SK-N-SH treated with all-trans-retinoic acid at 6 μM for 48 hours (cell line): ENCODE results near the gene POU4F1.
"Not testable (repeated sequence)": the region's sequence is repeated elsewhere in the genome, so short reads cannot be mapped to it uniquely, and the experiment has no call there.

Source experiments
- ATAC-seq: fragments of 200-7000 bp; cut with Tn5 transposase; 3 replicates; pipeline ENCODE4 v1.9.1; 2020; ENCODE audit warnings: mild to moderate bottlenecking, moderate library complexity
- ARNTL ChIP-seq: fragments of 450-650 bp; formaldehyde crosslinking; IDR thresholded peaks from 2 replicates; pipeline ENCODE4 v1.5.0; 2020; ENCODE audit warnings: low read depth, mild to moderate bottlenecking, moderate library complexity, borderline replicate concordance
- BACH2 ChIP-seq: fragments of 250-450 bp; sonication (Bioruptor Pico); IDR thresholded peaks from 2 replicates; pipeline ENCODE4 v1.9.0; 2021; ENCODE audit warnings: mild to moderate bottlenecking, borderline replicate concordance
- CREB5 ChIP-seq: fragments of 250-450 bp; sonication (Bioruptor Pico); IDR thresholded peaks from 2 replicates; pipeline ENCODE4 v1.5.1; 2020; ENCODE audit warnings: low read depth, mild to moderate bottlenecking, moderate library complexity
- CSDC2 ChIP-seq: fragments of 250-450 bp; sonication (Bioruptor Pico); IDR thresholded peaks from 2 replicates; pipeline ENCODE4 v1.5.0; 2020; ENCODE audit warnings: mild to moderate bottlenecking, moderate library complexity
- CSRNP3 ChIP-seq: fragments of 250-450 bp; sonication (Bioruptor Pico); IDR thresholded peaks from 2 replicates; pipeline ENCODE4 v1.5.1; 2021; ENCODE audit warnings: mild to moderate bottlenecking, moderate library complexity
- ESRRG ChIP-seq: fragments of 250-450 bp; sonication (Bioruptor Pico); IDR thresholded peaks from 2 replicates; pipeline ENCODE4 v1.6.1; 2021; ENCODE audit warnings: mild to moderate bottlenecking
- GLIS3 ChIP-seq: fragments of 250-450 bp; sonication (Bioruptor Pico); IDR thresholded peaks from 2 replicates; pipeline ENCODE4 v1.5.0; 2020; ENCODE audit warnings: mild to moderate bottlenecking, moderate library complexity
- ISL1 ChIP-seq: fragments of 250-450 bp; sonication (Bioruptor Pico); IDR thresholded peaks from 2 replicates; pipeline ENCODE4 v2.1.2; 2022; ENCODE audit warnings: mild to moderate bottlenecking, moderate library complexity
- OSR1 ChIP-seq: fragments of 250-450 bp; sonication (Bioruptor Pico); IDR thresholded peaks from 2 replicates; pipeline ENCODE4 v1.8.0; 2022; ENCODE audit warnings: moderate library complexity, mild to moderate bottlenecking, inconsistent platforms
- PPARA ChIP-seq: fragments of 250-450 bp; sonication (Bioruptor Pico); IDR thresholded peaks from 2 replicates; pipeline ENCODE4 v1.5.0; 2020; ENCODE audit warnings: mild to moderate bottlenecking, borderline replicate concordance
- RARB ChIP-seq: fragments of 250-450 bp; sonication (Bioruptor Pico); IDR thresholded peaks from 2 replicates; pipeline ENCODE4 v1.8.0; 2021; ENCODE audit warnings: mild to moderate bottlenecking, moderate library complexity
- SNAI2 ChIP-seq: fragments of 250-450 bp; sonication (Bioruptor Pico); IDR thresholded peaks from 2 replicates; pipeline ENCODE4 v1.5.0; 2020; ENCODE audit warnings: mild to moderate bottlenecking, moderate library complexity
- TCF4 ChIP-seq: fragments of 250-450 bp; sonication (Bioruptor Pico); IDR thresholded peaks from 2 replicates; pipeline ENCODE4 v1.8.0; 2021; ENCODE audit warnings: mild to moderate bottlenecking, moderate library complexity, borderline replicate concordance
- TOX ChIP-seq: fragments of 250-450 bp; sonication (Bioruptor Pico); IDR thresholded peaks from 2 replicates; pipeline ENCODE4 v1.8.0; 2021; ENCODE audit warnings: mild to moderate bottlenecking, moderate library complexity, borderline replicate concordance
- TSHZ2 ChIP-seq: fragments of 250-450 bp; sonication (Bioruptor Pico); IDR thresholded peaks from 2 replicates; pipeline ENCODE4 v1.5.0; 2020; ENCODE audit warnings: mild to moderate bottlenecking, moderate library complexity
- ZC3H10 ChIP-seq: fragments of 250-450 bp; sonication (Bioruptor Pico); IDR thresholded peaks from 2 replicates; pipeline ENCODE4 v1.5.1; 2021; ENCODE audit warnings: mild to moderate bottlenecking, moderate library complexity
- ZFP3 ChIP-seq: fragments of 250-450 bp; sonication (Bioruptor Pico); IDR thresholded peaks from 2 replicates; pipeline ENCODE4 v1.5.0; 2020; ENCODE audit warnings: mild to moderate bottlenecking, moderate library complexity
- ZFP30 ChIP-seq: fragments of 450-650 bp; formaldehyde crosslinking; IDR thresholded peaks from 2 replicates; pipeline ENCODE4 v1.5.0; 2022; ENCODE audit warnings: mild to moderate bottlenecking, moderate library complexity
- ZNF565 ChIP-seq: fragments of 450-650 bp; formaldehyde crosslinking; conservative IDR thresholded peaks from 2 replicates; pipeline ENCODE4 v1.5.0; 2020; ENCODE audit warnings: low read depth, mild to moderate bottlenecking, moderate library complexity
- ZNF70 ChIP-seq: fragments of 450-650 bp; formaldehyde crosslinking; IDR thresholded peaks from 2 replicates; pipeline ENCODE4 v1.5.0; 2020; ENCODE audit warnings: mild to moderate bottlenecking, moderate library complexity
- ZNF8 ChIP-seq: fragments of 450-650 bp; formaldehyde crosslinking; IDR thresholded peaks from 2 replicates; pipeline ENCODE4 v1.5.0; 2020; ENCODE audit warnings: mild to moderate bottlenecking, moderate library complexity
- TF ChIP-seq, protein P1 (sequence below): fragments of 250-450 bp; sonication (Bioruptor Pico); IDR thresholded peaks from 2 replicates; pipeline ENCODE4 v1.8.0; 2021; ENCODE audit warnings: low read depth, mild to moderate bottlenecking, moderate library complexity, borderline replicate concordance
- TF ChIP-seq, protein P2 (sequence below): fragments of 250-450 bp; sonication (Bioruptor Pico); IDR thresholded peaks from 2 replicates; pipeline ENCODE4 v1.8.0; 2020; ENCODE audit warnings: mild to moderate bottlenecking, moderate library complexity, borderline replicate concordance

Gene POU4F1

DNA sequence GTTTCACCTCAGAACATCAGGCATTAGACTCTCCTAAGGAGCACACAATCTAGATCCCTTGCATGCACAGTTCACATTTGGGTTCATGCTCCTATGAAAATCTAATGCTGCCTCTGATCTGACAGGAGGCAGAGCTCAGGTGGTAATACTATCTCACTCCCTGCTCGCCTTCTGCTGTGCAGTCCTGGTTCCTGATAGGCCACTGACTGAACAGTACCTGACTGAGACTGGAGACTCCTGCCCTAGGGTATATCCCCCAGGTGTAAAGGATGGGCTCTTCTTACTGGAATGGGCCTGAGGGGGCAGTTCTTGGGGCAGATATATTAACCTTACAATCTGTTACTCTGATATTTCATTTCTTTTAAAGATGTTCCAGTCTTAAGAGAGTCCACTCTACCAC, 49.3 kb upstream of the POU4F1 start (continued):
- TF ChIP-seq ZNF70 (CRISPR knock-in tag) (no peak), ARNTL (CRISPR knock-in tag) (no peak)

DNA sequence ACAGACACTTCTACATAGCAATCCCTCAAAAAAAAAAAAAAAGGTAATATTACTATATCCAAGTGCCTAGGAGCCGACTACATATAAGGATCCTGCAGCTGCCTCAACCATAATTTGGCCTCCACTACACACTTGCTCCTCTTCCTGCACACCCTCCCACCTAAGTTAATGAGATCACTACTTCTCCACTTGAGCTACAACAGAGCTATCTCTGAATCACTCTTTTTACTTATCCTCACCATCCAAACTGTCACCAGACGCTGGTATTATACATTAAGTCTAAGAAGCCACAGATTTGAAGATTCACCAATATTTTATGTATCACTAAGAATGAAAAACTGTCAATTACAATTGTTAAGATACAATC, 47.3 kb upstream of the POU4F1 start:
- no peak for TF ChIP-seq BACH2 (CRISPR knock-in tag)
- no peak for TF ChIP-seq ESRRG (CRISPR knock-in tag)
- no peak for TF ChIP-seq GLIS3 (CRISPR knock-in tag)
- TF ChIP-seq ARNTL (CRISPR knock-in tag), result no peak
- TF ChIP-seq, protein P1, sequence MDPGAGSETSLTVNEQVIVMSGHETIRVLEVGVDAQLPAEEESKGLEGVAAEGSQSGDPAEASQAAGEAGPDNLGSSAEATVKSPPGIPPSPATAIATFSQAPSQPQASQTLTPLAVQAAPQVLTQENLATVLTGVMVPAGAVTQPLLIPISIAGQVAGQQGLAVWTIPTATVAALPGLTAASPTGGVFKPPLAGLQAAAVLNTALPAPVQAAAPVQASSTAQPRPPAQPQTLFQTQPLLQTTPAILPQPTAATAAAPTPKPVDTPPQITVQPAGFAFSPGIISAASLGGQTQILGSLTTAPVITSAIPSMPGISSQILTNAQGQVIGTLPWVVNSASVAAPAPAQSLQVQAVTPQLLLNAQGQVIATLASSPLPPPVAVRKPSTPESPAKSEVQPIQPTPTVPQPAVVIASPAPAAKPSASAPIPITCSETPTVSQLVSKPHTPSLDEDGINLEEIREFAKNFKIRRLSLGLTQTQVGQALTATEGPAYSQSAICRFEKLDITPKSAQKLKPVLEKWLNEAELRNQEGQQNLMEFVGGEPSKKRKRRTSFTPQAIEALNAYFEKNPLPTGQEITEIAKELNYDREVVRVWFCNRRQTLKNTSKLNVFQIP (CRISPR knock-in tag), result no peak
- TF ChIP-seq OSR1 (CRISPR knock-in tag), result no peak
- TF ChIP-seq CSDC2 (CRISPR knock-in tag), result no peak
- TF ChIP-seq RARB (CRISPR knock-in tag), result no peak
- no peak for TF ChIP-seq ZNF8 (CRISPR knock-in tag)
- no peak for TF ChIP-seq TCF4 (CRISPR knock-in tag)
- TF ChIP-seq ZC3H10 (CRISPR knock-in tag), result no peak
- no peak for TF ChIP-seq ZFP3
- TF ChIP-seq CREB5 (CRISPR knock-in tag), result no peak
- TF ChIP-seq ZNF70 (CRISPR knock-in tag), result no peak
- no peak for TF ChIP-seq SNAI2
- TF ChIP-seq PPARA, result no peak
- no peak for TF ChIP-seq ZFP30 (CRISPR knock-in tag)
- no peak for TF ChIP-seq CSRNP3
- TF ChIP-seq ZNF565 (CRISPR knock-in tag), result no peak
- TF ChIP-seq TOX (CRISPR knock-in tag), result no peak
- ATAC-seq, result no peak

DNA sequence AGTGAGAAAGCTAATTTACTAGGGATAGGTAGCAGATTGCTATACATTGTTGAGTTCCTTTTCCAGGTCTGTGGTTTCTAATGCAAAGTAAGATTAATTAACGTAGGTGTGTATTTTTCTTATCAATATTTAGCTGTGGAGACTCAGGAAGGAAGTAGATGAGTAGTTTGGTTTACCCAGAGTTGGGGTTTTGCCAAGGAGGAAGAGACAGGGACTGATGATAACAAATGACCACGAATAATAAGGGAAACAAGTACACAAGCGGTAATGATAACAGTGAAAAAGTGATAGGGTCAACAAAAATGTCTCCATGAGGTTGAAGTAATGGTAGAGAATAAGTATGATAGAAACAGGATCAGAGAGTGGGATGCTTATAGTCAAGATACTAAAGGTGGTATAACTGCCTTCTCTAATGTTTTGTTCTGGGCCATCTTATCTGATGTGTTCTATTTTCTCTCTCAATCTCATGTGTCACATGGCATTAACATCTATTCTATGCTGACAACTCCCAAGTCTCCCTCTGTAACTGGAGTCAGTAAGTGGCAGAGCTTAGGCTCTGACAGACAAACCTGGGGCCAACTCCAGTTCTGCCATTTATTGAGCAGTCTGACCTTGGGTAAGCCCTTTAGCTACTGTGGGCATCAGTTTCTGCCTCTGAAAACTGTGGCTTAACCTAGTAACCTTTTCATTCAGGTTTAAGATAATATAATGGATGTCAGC, 46.8 kb upstream of the POU4F1 start:
- no peak for ATAC-seq
- no peak for TF ChIP-seq ZNF70 (CRISPR knock-in tag)
- TF ChIP-seq TOX (CRISPR knock-in tag), result no peak
- TF ChIP-seq ZNF8 (CRISPR knock-in tag), result no peak
- TF ChIP-seq, protein P2, sequence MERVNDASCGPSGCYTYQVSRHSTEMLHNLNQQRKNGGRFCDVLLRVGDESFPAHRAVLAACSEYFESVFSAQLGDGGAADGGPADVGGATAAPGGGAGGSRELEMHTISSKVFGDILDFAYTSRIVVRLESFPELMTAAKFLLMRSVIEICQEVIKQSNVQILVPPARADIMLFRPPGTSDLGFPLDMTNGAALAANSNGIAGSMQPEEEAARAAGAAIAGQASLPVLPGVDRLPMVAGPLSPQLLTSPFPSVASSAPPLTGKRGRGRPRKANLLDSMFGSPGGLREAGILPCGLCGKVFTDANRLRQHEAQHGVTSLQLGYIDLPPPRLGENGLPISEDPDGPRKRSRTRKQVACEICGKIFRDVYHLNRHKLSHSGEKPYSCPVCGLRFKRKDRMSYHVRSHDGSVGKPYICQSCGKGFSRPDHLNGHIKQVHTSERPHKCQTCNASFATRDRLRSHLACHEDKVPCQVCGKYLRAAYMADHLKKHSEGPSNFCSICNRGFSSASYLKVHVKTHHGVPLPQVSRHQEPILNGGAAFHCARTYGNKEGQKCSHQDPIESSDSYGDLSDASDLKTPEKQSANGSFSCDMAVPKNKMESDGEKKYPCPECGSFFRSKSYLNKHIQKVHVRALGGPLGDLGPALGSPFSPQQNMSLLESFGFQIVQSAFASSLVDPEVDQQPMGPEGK (CRISPR knock-in tag), result no peak
- TF ChIP-seq PPARA, result no peak
- no peak for TF ChIP-seq SNAI2
- TF ChIP-seq ISL1 (CRISPR knock-in tag), result no peak
- TF ChIP-seq TSHZ2 (CRISPR knock-in tag), result no peak
- TF ChIP-seq, protein P1 (CRISPR knock-in tag), result no peak
- TF ChIP-seq RARB (CRISPR knock-in tag), result no peak
- no peak for TF ChIP-seq OSR1 (CRISPR knock-in tag)
- TF ChIP-seq TCF4 (CRISPR knock-in tag), result no peak
- no peak for TF ChIP-seq CSDC2 (CRISPR knock-in tag)

DNA sequence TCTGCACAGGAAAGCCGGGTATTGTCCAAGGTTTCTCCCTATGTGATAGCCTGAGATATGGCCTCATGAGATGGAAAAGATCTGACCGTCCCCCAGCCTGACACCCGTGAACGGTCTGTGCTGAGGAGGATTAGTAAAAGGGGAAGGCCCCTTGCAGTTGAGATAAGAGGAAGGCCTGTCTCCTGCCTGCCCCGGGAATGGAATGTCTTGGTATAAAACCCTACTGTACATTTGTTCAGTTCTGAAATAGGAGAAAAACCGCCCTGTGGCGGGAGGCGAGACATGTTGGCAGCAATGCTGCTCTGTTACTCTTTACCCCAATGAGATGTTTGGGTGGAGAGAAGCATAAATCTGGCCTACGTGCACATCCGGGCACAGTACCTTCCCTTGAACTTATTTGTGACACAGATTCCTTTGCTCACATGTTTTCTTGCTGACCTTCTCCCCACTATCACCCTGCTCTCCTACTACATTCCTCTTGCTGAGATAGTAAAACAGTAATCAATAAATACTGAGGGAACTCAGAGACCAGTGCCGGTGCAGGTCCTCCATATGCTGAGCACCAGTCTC, 43.8 kb upstream of the POU4F1 start:
- not testable (repeated sequence) for ATAC-seq
